Stimulated activated CD4-positive, alpha-beta T cell treated with anti-CD3 and anti-CD28 coated beads, Interleukin-1b, Interleukin-23, amount 100 ng/mL, for 48 hours (primary cell): Measurements from ENCODE around the gene C14orf132.
"Not testable (repeated sequence)": the region's sequence is repeated elsewhere in the genome, so short reads cannot be mapped to it uniquely, and the experiment has no call there.

Experiments used
- DNase-seq: peaks from one replicate; pipeline ENCODE4 v3.0.0-alpha.2; 2020

C14orf132 gene

GRCh38 chr14:96060186-96060933, 21.2 kb downstream of the C14orf132 start:
- no peak for DNase-seq

- no peak for DNase-seq
These were observed 22.8 kb downstream of the C14orf132 start for GRCh38 chr14:96062010-96062409.

- DNase-seq: no peak
These were observed 23.3 kb downstream of the C14orf132 start for GRCh38 chr14:96062506-96062905.

- no peak for DNase-seq
These were observed 25.7 kb downstream of the C14orf132 start for GRCh38 chr14:96064866-96065265.

- no peak for DNase-seq
These were observed 26.7 kb downstream of the C14orf132 start for GRCh38 chr14:96065661-96066459.

DNA sequence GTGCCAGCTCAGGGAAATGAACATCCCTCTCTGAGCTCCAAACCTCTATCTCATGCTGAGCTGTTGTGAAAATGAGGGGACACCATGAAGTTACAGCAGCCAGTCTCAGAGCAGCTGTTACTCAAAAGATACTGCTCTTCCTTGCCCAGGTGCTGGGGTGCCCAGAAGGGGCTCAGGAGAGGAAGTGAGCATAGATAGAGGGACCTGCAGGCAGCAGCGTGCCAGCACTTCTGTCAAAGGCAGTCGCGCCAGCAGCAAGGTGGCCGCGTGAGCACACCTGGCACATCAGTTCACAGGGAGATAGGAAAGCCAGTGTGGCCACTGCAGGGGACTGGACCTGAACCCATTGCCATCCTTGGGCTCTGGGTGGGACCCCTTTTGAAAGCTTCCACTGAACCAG, 27.8 kb downstream of the C14orf132 start:
- no peak for DNase-seq

DNA sequence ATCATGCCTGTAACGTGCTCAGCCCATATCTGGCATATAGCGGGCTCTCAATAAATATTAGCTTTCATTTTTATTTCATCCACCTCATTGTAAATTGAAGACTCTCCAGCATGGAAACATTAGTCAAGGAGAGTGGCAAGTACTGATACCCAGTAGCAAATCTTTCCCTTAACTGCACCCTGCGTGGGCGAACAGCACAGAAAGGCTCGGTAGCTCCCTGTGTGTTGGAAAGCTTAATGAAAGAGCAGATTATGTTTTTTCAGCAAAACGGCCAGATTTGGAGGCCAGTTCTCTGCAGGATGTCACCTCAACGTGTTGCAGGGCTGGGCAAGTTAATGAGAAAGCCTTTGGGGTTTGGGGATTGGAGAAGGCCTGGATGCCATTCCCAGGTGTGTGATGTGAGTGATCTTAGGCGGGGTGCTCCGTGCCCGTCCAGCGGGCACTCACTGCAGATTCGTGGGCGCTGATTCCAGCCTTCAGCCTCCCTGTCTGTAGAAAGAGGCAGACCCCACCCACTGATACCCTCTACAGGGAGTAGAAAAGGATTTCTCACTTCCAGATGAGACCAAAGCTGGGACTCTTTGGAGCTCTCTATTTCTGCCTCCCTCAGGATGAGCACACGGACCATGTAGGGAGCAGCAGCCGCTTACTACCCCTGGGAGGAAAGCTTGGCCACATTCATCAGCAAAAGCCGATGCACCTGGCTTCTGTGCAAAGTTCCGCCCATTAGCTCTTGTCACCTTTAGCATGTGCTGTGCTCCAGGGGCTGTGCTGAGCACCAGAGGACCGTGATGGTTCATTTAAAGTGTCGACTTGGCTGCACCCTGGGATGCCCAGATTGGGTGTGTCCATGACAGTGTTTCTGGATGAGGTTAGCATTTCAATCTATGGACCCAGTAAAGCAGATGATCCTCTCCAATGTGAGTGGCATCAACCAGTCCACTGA, 29.1 kb downstream of the C14orf132 start:
- no peak for DNase-seq

DNA sequence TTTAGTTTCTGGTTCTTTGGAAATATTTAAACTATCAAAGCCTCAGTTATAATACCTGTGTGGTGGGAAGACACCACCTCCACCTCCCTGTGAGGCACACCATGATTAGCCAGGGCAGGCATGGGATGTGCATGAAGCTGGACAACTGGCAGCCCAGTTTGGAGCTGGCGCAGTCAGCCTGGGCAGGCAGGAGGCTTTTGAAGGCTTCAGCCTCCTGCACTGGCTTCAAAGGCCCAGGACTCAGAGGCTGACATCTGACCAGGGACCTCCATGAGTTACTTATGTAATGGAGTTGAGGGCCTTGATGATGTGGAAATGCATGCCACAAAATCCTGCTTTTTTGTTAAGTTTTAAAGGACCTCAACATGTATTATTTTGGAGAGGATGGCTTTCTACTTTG, 30.3 kb downstream of the C14orf132 start:
- no peak for DNase-seq

GRCh38 chr14:96071561-96071960, 32.4 kb downstream of the C14orf132 start:
- DNase-seq: no peak

DNA sequence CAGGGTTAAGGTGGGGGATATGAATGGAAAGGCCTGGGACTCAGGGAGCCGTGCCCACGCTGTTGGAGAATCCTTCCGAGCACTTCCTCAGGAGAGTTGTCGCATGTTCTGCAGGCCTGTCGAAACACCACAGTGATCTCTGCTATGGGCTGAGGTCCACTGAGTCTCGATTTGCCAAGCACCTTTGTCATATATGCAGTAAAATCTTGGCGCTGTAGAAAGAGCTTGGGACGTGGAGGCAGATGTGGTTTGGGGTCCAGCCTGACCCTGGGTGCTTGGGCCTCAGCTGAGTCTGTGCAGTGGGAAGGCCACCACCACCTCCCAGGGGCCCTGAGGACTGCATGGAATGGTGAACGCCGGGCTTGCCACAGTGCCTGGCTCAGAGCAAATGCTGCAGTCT, 32.9 kb downstream of the C14orf132 start:
- no peak for DNase-seq

GRCh38 chr14:96072746-96073145, 33.6 kb downstream of the C14orf132 start:
- DNase-seq: no peak

DNA sequence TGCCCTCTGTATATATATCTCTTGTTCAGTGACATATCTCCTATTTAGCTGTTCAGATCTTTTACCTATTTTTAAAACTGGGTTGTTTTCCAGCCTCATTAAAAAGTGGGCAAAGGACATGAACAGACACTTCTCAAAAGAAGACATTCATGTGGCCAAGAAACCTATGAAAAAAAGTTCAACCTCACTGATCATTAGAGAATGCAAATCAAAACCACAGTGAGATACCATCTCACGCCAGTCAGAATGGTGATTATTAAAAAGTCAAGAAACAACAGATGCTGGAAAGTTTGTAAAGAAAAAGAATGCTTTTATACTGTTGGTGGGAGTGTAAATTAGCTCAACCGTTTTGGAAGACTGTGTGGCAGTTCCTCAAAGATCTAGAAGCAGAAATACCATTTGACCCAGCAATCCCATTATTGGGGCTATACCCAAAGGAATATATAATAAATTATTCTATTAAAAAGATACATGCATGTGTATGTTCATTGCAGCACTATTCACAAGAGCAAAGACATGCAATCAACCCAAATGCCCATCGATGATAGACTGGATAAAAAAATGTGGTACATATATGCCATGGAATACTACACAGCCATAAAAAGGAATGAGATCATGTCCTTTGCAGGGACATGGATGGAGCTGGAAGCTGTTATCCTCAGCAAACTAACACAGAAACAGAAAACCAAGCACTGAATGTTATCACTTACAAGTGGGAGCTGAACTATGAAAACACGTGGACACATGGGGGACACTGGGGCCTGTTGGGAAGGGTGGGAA, 34.3 kb downstream of the C14orf132 start:
- not testable (repeated sequence) for DNase-seq

GRCh38 chr14:96077983-96078624, 38.9 kb downstream of the C14orf132 start:
- DNase-seq: no peak

DNA sequence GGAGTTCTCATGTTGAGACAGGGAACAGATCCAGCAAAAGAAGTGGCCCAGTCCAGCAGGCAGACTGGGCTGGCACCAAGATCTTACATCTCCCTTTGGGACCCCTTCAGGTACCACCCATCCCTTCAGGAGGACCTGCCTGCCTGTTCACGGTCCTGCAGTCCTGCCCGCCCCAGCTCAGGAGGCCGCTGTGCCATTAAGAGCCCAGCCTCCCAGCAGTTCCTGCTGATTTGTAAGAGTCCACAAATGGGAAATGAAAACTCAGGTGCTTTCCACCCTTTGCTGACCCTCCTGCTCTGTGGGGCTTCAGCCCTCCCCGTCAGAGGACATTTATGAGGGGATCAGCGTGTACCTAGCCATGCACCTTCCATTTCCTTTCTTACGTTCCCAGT, 39.5 kb downstream of the C14orf132 start:
- DNase-seq: no peak

DNA sequence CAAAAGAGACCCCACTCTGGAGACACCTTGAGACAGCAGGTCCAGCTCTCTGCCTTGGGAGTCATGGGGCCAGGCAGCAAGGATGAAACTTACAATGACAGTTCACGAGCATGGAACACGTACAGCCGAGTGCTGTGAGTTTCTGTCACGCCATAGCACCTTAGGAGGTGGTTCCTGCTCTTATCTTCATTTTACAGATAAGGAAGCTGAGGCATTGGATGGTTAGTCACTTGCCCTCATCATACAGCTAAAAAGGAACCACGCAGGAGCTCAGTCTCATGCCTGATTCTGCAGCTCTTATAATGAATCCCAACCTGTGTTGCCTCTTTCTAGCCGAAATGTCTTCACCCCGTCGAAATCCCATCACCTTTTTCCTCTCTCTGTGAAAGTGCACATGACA, 39.9 kb downstream of the C14orf132 start:
- no peak for DNase-seq

DNA sequence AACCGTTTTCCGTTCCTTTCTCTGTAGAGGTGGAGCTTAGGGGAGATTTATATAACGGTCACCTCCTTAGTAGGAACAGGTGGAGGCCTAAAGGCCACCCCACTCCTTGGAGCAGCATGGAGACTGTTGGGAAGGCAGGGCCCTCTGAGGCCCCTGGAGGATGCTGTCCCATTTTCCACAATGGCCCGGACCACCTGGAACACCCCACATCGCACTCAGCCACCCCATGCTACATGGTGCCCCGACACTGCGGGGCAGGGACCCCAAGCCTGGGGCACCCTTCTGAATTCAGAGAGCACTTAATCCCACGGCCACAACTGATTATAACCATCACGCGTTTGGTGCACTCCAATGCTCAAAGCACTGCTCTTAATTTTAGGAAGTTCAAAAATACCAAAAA, 41.4 kb downstream of the C14orf132 start:
- no peak for DNase-seq

- DNase-seq: no peak
These were observed 42.1 kb downstream of the C14orf132 start for GRCh38 chr14:96081224-96081623.

- DNase-seq: no peak
These were observed 42.7 kb downstream of the C14orf132 start for GRCh38 chr14:96081767-96082400.

- DNase-seq: no peak
These were observed 43.5 kb downstream of the C14orf132 start for GRCh38 chr14:96082420-96083300.

- DNase-seq: no peak
These were observed 44.6 kb downstream of the C14orf132 start for GRCh38 chr14:96083667-96084320.
